SK-N-SH (cell line): Measurements from ENCODE around the gene POLR1A. TPM values are rescaled to one million over a fixed set of nuclear protein-coding genes. Genes with fewer than 3 reads are reported as not detected.

Experiments
- CTCF ChIA-PET: fragments of 300-600, 350-600 bp; formaldehyde crosslinking; extraction: SDS; loops from one replicate; lab custom pipeline; 2021; lab: Yijun Ruan, JAX
- POLR2A ChIA-PET: fragments of 350-600 bp; sonication (Branson Sonifier 250); formaldehyde crosslinking; extraction: SDS; loops from one replicate; lab custom pipeline; 2020; ENCODE audit warnings: antibody characterized with exemption, inconsistent platforms; lab: Yijun Ruan, JAX
- DNase-seq: peaks from one replicate; pipeline ENCODE4 v3.0.0; 2012
- H2AFZ ChIP-seq: fragments of 200-600 bp; sonication (generic); 2 replicates; pipeline ENCODE4 v1.8.1; 2016; ENCODE audit warnings: antibody characterized with exemption, mild to moderate bottlenecking, low read depth
- H3F3A ChIP-seq: fragments of 200-600 bp; sonication (generic); replicated peaks from 2 replicates; pipeline ENCODE3; 2016; ENCODE audit warnings: antibody characterized with exemption, mild to moderate bottlenecking; ENCODE audit not compliant: insufficient read depth
- H3K27ac ChIP-seq, 2 experiments: fragments of 200-500 bp in 1 of 2; fragments of 200-600 bp in 1 of 2; sonication (Bioruptor generic) in 1 of 2; sonication (generic), shearing (Covaris generic) in 1 of 2; 2 replicates each; pipeline versions ENCODE4 v1.5.1 to v1.6.1; 2014 to 2016; ENCODE audit warnings: low read depth in 2 of 2, inconsistent platforms in 1 of 2, low read length in 1 of 2, mild to moderate bottlenecking in 1 of 2, mixed read lengths in 1 of 2
- H3K27me3 ChIP-seq: fragments of 200-600 bp; sonication (generic), shearing (Covaris generic); 2 replicates; pipeline ENCODE4 v1.6.1; 2016; ENCODE audit warnings: mixed run types; ENCODE audit not compliant: insufficient read depth
- H3K36me3 ChIP-seq, 2 experiments: fragments of 200-500 bp in 1 of 2; fragments of 200-600 bp in 1 of 2; sonication (Bioruptor generic) in 1 of 2; sonication (generic) in 1 of 2; replicated peaks in 1 of 2; 2 replicates each; pipeline versions ENCODE3 to v1.5.1; 2014 to 2016; ENCODE audit warnings: low read length in 1 of 2, mild to moderate bottlenecking in 1 of 2; ENCODE audit not compliant: insufficient read depth in 2 of 2, control insufficient read depth in 1 of 2
- H3K4me1 ChIP-seq, 2 experiments: fragments of 200-500 bp in 1 of 2; fragments of 200-600 bp in 1 of 2; sonication (Bioruptor generic) in 1 of 2; sonication (generic), shearing (Covaris generic) in 1 of 2; 2 replicates each; pipeline versions ENCODE4 v1.5.1 to v1.6.1; 2014 to 2016; ENCODE audit warnings: low read depth in 1 of 2, low read length in 1 of 2, mixed run types in 1 of 2; ENCODE audit not compliant: insufficient read depth in 2 of 2, control insufficient read depth in 1 of 2
- H3K4me2 ChIP-seq: fragments of 200-600 bp; sonication (generic), shearing (Covaris generic); 2 replicates; pipeline ENCODE4 v1.6.1; 2017; ENCODE audit warnings: mixed run types
- H3K4me3 ChIP-seq, 2 experiments: fragments of 200-500 bp in 1 of 2; fragments of 200-600 bp in 1 of 2; sonication (Bioruptor generic) in 1 of 2; sonication (generic), shearing (Covaris generic) in 1 of 2; 2 replicates each; pipeline versions ENCODE4 v1.5.1 to v1.8.1; 2014 to 2016; ENCODE audit warnings: low read depth in 2 of 2, inconsistent platforms in 1 of 2, low read length in 1 of 2, mild to moderate bottlenecking in 1 of 2, mixed read lengths in 1 of 2, moderate library complexity in 1 of 2
- H3K79me2 ChIP-seq: fragments of 200-600 bp; sonication (generic); 2 replicates; pipeline ENCODE4 v1.8.1; 2017; ENCODE audit warnings: mild to moderate bottlenecking; ENCODE audit not compliant: insufficient read depth
- H3K9ac ChIP-seq: fragments of 200-600 bp; sonication (generic); 2 replicates; pipeline ENCODE4 v1.6.1; 2017; ENCODE audit warnings: mixed run types
- H3K9me2 ChIP-seq: fragments of 200-600 bp; sonication (generic); 2 replicates; pipeline ENCODE4 v1.6.1; 2017; ENCODE audit warnings: mixed run types
- H3K9me3 ChIP-seq: fragments of 200-600 bp; sonication (generic); 2 replicates; pipeline ENCODE4 v1.6.1; 2017; ENCODE audit warnings: mixed run types, mild to moderate bottlenecking, moderate library complexity
- H4K20me1 ChIP-seq: fragments of 200-600 bp; sonication (generic); 2 replicates; pipeline ENCODE4 v1.6.1; 2017; ENCODE audit warnings: mild to moderate bottlenecking, mixed run types; ENCODE audit not compliant: insufficient read depth
- CHD2 ChIP-seq: fragments of 150-350 bp; IDR thresholded peaks from 2 replicates; pipeline ENCODE4 v1.6.1; 2018; ENCODE audit warnings: low read length; ENCODE audit not compliant: partially characterized antibody
- ELF1 ChIP-seq: IDR thresholded peaks from 2 replicates; pipeline ENCODE4 v1.4.0; 2012
- FOXM1 ChIP-seq: IDR thresholded peaks from 2 replicates; pipeline ENCODE4 v1.4.0; 2012; ENCODE audit warnings: low read depth, mild to moderate bottlenecking
- GABPA ChIP-seq: IDR thresholded peaks from 2 replicates; pipeline ENCODE4 v1.4.0; 2012; ENCODE audit warnings: low read depth, mild to moderate bottlenecking
- GATA2 ChIP-seq: sonication (generic); formaldehyde crosslinking; IDR thresholded peaks from 2 replicates; pipeline ENCODE4 v1.5.0; 2020; ENCODE audit warnings: mild to moderate bottlenecking, missing genetic modification reagents
- IRF3 ChIP-seq: fragments of 150-350 bp; IDR thresholded peaks from 2 replicates; pipeline ENCODE4 v1.6.1; 2016; ENCODE audit warnings: mild to moderate bottlenecking, low read depth, low read length
- JUND ChIP-seq: IDR thresholded peaks from 2 replicates; pipeline ENCODE4 v1.4.0; 2012
- MEF2A ChIP-seq: IDR thresholded peaks from 2 replicates; pipeline ENCODE4 v1.4.0; 2012; ENCODE audit warnings: low read depth, borderline replicate concordance
- POLR2AphosphoS5 ChIP-seq: IDR thresholded peaks from 2 replicates; pipeline ENCODE4 v1.6.1; 2012; ENCODE audit warnings: low read depth, low read length
- RAD21 ChIP-seq: IDR thresholded peaks from 2 replicates; pipeline ENCODE4 v1.6.1; 2012; ENCODE audit warnings: mild to moderate bottlenecking, low read length
- RXRA ChIP-seq: IDR thresholded peaks from 2 replicates; pipeline ENCODE4 v1.4.0; 2012; ENCODE audit warnings: low read depth, mild to moderate bottlenecking, borderline replicate concordance
- SIN3A ChIP-seq: IDR thresholded peaks from 2 replicates; pipeline ENCODE4 v1.6.1; 2012; ENCODE audit warnings: low read depth, mild to moderate bottlenecking, low read length, moderate library complexity, borderline replicate concordance
- SMC3 ChIP-seq: IDR thresholded peaks from 2 replicates; pipeline ENCODE4 v1.6.1; 2012; ENCODE audit warnings: low read depth, low read length, improper control_type of control experiment
- TAF1 ChIP-seq: IDR thresholded peaks from 2 replicates; pipeline ENCODE4 v1.6.1; 2012; ENCODE audit warnings: low read depth, mild to moderate bottlenecking, low read length, moderate library complexity, borderline replicate concordance
- TCF12 ChIP-seq: IDR thresholded peaks from 2 replicates; pipeline ENCODE4 v1.4.0; 2012
- TEAD4 ChIP-seq: IDR thresholded peaks from 2 replicates; pipeline ENCODE4 v1.4.0; 2012; ENCODE audit warnings: mild to moderate bottlenecking, borderline replicate concordance; ENCODE audit not compliant: insufficient read depth
- YY1 ChIP-seq: IDR thresholded peaks from 2 replicates; pipeline ENCODE4 v1.4.0; 2012; ENCODE audit warnings: low read depth, mild to moderate bottlenecking
- WGBS: methylation state at CpG from one replicate; pipeline ENCODE4 v1.1.6; 2017; ENCODE audit warnings: low lambda C conversion rate; 5-methylcytosine and 5-hydroxymethylcytosine counted together
- polyA plus RNA-seq, 3 experiments: library from polyadenylated mRNA; depleted of rRNA; stranded (reverse); fragments of >200 nt; gene quantifications; 2 replicates each; pipeline ENCODE4 v1.2.3, GENCODE V29; 2012
- TF ChIP-seq, protein P1 (sequence below): IDR thresholded peaks from 2 replicates; pipeline ENCODE4 v1.6.1; 2012; ENCODE audit warnings: mild to moderate bottlenecking, low read depth, low read length, moderate library complexity

POLR1A gene
- polyA plus RNA-seq, 1 of the 3 experiments (the other 2 are of a cell fraction): 6.1 TPM

DNA sequence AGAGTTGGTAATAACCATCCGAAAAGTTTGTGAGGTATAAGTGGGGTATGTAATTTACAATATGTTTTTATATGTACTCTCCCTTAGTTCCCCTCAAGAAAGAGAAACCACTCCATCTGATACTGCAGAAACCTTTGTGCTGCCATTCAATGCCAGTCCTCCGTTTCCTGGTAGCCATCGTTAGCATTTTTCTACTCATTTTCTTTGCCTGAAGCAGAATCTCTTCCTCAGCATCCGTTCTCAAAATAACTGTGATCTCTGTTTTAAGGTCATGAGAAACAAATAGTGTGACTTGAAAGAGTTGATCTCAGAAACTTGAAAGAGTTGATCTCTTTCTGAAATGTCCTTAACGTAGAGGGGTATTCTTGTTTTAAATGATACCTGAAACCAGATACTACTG, 1.3 kb upstream of the POLR1A start:
- Histone ChIP-seq H3K36me3 (peaks cover 34 to 39% of the 10 kb centered on the region in 2 experiments), H3K4me3 (peak overlapping the region; percentile 95 to 98), H3K9ac (peak overlapping the region; percentile 76), H3K79me2 (peaks cover 92% of the 10 kb centered on the region), H3K9me3 (no peaks in the 10 kb centered on the region), H3K27me3 (no peaks in the 10 kb centered on the region), H3K27ac (no peak overlapping the region; a peak in 1 of 4 replicates), H3F3A (no peaks in the 10 kb centered on the region), H2AFZ (no peak overlapping the region), H3K4me2 (peak overlapping the region; percentile 79), H3K9me2 (no peaks in the 10 kb centered on the region), H3K4me1 (peaks cover 10 to 16% of the 10 kb centered on the region in 2 experiments; a peak in 3 of 4 replicates)
- POLR2A ChIA-PET: interaction anchor here (1.1 to 1.8 kb wide), 2 partner anchors 29 to 88 kb away, joined by 3 to 6 read pairs; partner anchors contain the start of gene IMMT
- no peak for DNase-seq
- 25% methylated on average over 5 of the region's 5 CpGs for WGBS
- CTCF ChIA-PET: interaction anchor here (0.8 to 1.5 kb wide), 2 partner anchors 19 to 27 kb away, joined by 4 read pairs; no protein-coding TSS in a partner anchor
- no peak for TF ChIP-seq MEF2A
- TF ChIP-seq RAD21: no peak
- TF ChIP-seq ELF1: no peak
- no peak for TF ChIP-seq RXRA
- TF ChIP-seq GATA2 (CRISPR knock-in tag): no peak
- TF ChIP-seq IRF3: no peak
- TF ChIP-seq, all 33 proteins: peak for 0
- H4K20me1 ChIP-seq: peaks cover 13% of the 10 kb centered on the region

GRCh38 chr2:86105969-86106945, 571 bp upstream of the POLR1A start, which contains the start of gene PTCD3:
Gene PTCD3 (plus strand): TSS chr2:86106235. CDS start chr2:86106248, 13 bp downstream.
- Histone ChIP-seq H4K20me1 (peaks cover 13% of the 10 kb centered on the region), H2AFZ (peak within 1 kb of the TSS; percentile 87), H3K9ac (peak within 1 kb of the TSS; percentile 76), H3F3A (no peaks in the 10 kb centered on the region), H3K4me2 (peak within 1 kb of the TSS; percentile 79), H3K27ac (peak within 1 kb of the TSS; percentile 80 to 89), H3K79me2 (peaks cover 94% of the 10 kb centered on the region), H3K9me3 (no peaks in the 10 kb centered on the region), H3K27me3 (no peaks in the 10 kb centered on the region), H3K4me3 (peak within 1 kb of the TSS; percentile 95 to 98), H3K9me2 (no peaks in the 10 kb centered on the region), H3K36me3 (peaks cover 34 to 41% of the 10 kb centered on the region in 2 experiments), H3K4me1 (peaks cover 10 to 16% of the 10 kb centered on the region in 2 experiments; a peak in 3 of 4 replicates)
- peak; percentile 88 for DNase-seq
- ChIA-PET POLR2A (interaction anchor here (0.8 to 1.8 kb wide), 3 partner anchors 28 to 279 kb away, joined by 3 to 6 read pairs (median 4); partner anchors contain the start of gene IMMT), CTCF (interaction anchor here (0.8 to 1.5 kb wide), 3 partner anchors 18 to 27 kb away, joined by 4 to 5 read pairs (median 4); no protein-coding TSS in a partner anchor)
- WGBS: under 1% methylated on average over 37 of the region's 44 CpGs
- TF ChIP-seq JUND (peak; percentile 23; the same call in 1 of the 2 replicates), YY1 (peak; percentile 98), GABPA (peak; percentile 34), CHD2 (no peak), TEAD4 (no peak), FOXM1 (0 out of 2 replicates have a peak, but pooled peaks have one; percentile 61), POLR2AphosphoS5 (peak; percentile 95), SIN3A (0 out of 2 replicates have a peak, but pooled peaks have one; percentile 36), MEF2A (no peak), TCF12 (peak; percentile 28; the same call in 1 of the 2 replicates), IRF3 (0 out of 2 replicates have a peak, but pooled peaks have one; percentile 19), SMC3 (no peak), TAF1 (peak; percentile 99)
- TF ChIP-seq, protein P1, sequence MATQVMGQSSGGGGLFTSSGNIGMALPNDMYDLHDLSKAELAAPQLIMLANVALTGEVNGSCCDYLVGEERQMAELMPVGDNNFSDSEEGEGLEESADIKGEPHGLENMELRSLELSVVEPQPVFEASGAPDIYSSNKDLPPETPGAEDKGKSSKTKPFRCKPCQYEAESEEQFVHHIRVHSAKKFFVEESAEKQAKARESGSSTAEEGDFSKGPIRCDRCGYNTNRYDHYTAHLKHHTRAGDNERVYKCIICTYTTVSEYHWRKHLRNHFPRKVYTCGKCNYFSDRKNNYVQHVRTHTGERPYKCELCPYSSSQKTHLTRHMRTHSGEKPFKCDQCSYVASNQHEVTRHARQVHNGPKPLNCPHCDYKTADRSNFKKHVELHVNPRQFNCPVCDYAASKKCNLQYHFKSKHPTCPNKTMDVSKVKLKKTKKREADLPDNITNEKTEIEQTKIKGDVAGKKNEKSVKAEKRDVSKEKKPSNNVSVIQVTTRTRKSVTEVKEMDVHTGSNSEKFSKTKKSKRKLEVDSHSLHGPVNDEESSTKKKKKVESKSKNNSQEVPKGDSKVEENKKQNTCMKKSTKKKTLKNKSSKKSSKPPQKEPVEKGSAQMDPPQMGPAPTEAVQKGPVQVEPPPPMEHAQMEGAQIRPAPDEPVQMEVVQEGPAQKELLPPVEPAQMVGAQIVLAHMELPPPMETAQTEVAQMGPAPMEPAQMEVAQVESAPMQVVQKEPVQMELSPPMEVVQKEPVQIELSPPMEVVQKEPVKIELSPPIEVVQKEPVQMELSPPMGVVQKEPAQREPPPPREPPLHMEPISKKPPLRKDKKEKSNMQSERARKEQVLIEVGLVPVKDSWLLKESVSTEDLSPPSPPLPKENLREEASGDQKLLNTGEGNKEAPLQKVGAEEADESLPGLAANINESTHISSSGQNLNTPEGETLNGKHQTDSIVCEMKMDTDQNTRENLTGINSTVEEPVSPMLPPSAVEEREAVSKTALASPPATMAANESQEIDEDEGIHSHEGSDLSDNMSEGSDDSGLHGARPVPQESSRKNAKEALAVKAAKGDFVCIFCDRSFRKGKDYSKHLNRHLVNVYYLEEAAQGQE: peak; percentile 71; the same call in 1 of the 2 replicates
